K562 (cell line): ENCODE results near the gene SLC35E1. TPM values are rescaled to one million over a fixed set of nuclear protein-coding genes. Genes with fewer than 3 reads are reported as not detected.
A peak's percentile ranks its signal among the peaks of the same experiment; 100 is the strongest.

Experiments
- FOXK1 ChIP-seq: sonication (generic); formaldehyde crosslinking; IDR thresholded peaks from 2 replicates; pipeline ENCODE4 v1.8.0; 2022; ENCODE audit warnings: missing genetic modification reagents, mild to moderate bottlenecking, borderline replicate concordance
- FOXP1 ChIP-seq: sonication (generic); formaldehyde crosslinking; IDR thresholded peaks from 2 replicates; pipeline ENCODE4 v1.8.0; 2022; ENCODE audit warnings: mild to moderate bottlenecking, missing genetic modification reagents
- KLF13 ChIP-seq: fragments of 450-650 bp; IDR thresholded peaks from 2 replicates; pipeline ENCODE4 v1.6.1; 2016; ENCODE audit warnings: missing genetic modification characterization, low read depth, mild to moderate bottlenecking, missing compliant biosample characterization, moderate library complexity, borderline replicate concordance
- NFXL1 ChIP-seq: fragments of 450-650 bp; formaldehyde crosslinking; IDR thresholded peaks from 2 replicates; pipeline ENCODE4 v1.4.0; 2021; ENCODE audit warnings: mild to moderate bottlenecking
- PHF8 ChIP-seq: fragments of 200-600 bp; sonication (generic); IDR thresholded peaks from 2 replicates; pipeline ENCODE4 v1.6.1; 2012; ENCODE audit warnings: mixed run types, mild to moderate bottlenecking, inconsistent platforms, low read length, moderate library complexity, borderline replicate concordance
- SMARCC2 ChIP-seq: fragments of 450-650 bp; IDR thresholded peaks from 2 replicates; pipeline ENCODE4 v1.6.1; 2017; ENCODE audit warnings: antibody characterized with exemption, moderate library complexity, mild to moderate bottlenecking, low read depth
- TAF7 ChIP-seq: fragments of 450-650 bp; IDR thresholded peaks from 2 replicates; pipeline ENCODE4 v1.6.1; 2016; ENCODE audit warnings: missing genetic modification characterization, missing compliant biosample characterization
- TBP ChIP-seq: optimal IDR thresholded peaks from 2 replicates; pipeline ENCODE3; 2011; ENCODE audit warnings: low read depth, low read length, improper control_type of control experiment
- TRIM28 ChIP-seq: fragments of 450-650 bp; IDR thresholded peaks from 2 replicates; pipeline ENCODE4 v1.6.1; 2017
- YBX1 ChIP-seq: fragments of 450-650 bp; IDR thresholded peaks from 2 replicates; pipeline ENCODE4 v1.7.1; 2016; ENCODE audit warnings: mild to moderate bottlenecking
- ZNF717 ChIP-seq: fragments of 250-450 bp; sonication (Bioruptor Pico); IDR thresholded peaks from 2 replicates; pipeline ENCODE4 v1.5.0; 2021
- ZNF76 ChIP-seq: fragments of 250-450 bp; sonication (Bioruptor Pico); IDR thresholded peaks from 2 replicates; pipeline ENCODE4 v1.4.0; 2020; ENCODE audit warnings: mild to moderate bottlenecking, moderate library complexity, borderline replicate concordance
- polyA plus RNA-seq, 8 experiments: library from polyadenylated mRNA; depleted of rRNA in 4 of 8; stranded (reverse) in 5 of 8; unstranded in 3 of 8; fragments of >200 nt; fragmentation: Nextera tagmentation in 2 of 8; fragmentation: Illumina TruSeq in 1 of 8; extraction: Ambion mirVana in 2 of 8; extraction: Trizol in 1 of 8; gene quantifications; 2 replicates each; pipeline versions ENCODE4 v1.2.1 to v1.2.3, GENCODE V29; 2011 to 2014; ENCODE audit warnings: inconsistent platforms in 1 of 8, missing spikeins in 1 of 8
- total RNA-seq, 7 experiments: library from RNA; depleted of rRNA in 6 of 7; stranded (reverse); fragments of >200 nt in 6 of 7; fragmentation: Illumina TruSeq in 2 of 7; extraction: Trizol in 2 of 7; gene quantifications; 2 replicates each; pipeline versions ENCODE4 v1.2.1 to v1.2.3, GENCODE V29; 2011 to 2021; ENCODE audit warnings: low replicate concordance in 1 of 7
- TF ChIP-seq, protein P1 (sequence below), 2 experiments: fragments of 250-450 bp in 1 of 2; fragments of 450-650 bp in 1 of 2; sonication (Bioruptor Pico) in 1 of 2; IDR thresholded peaks; 2 replicates each; pipeline versions ENCODE4 v1.6.1 to v1.8.0; 2016 to 2021; ENCODE audit warnings: mild to moderate bottlenecking in 2 of 2, moderate library complexity in 2 of 2, missing compliant biosample characterization in 1 of 2, missing genetic modification characterization in 1 of 2
- TF ChIP-seq, protein P2 (sequence below), 2 experiments: IDR thresholded peaks; 2 replicates each; pipeline ENCODE4 v1.6.1; 2011; ENCODE audit warnings: borderline replicate concordance in 1 of 2, control low read depth in 1 of 2, low read depth in 1 of 2, low read length in 1 of 2, mild to moderate bottlenecking in 1 of 2, mixed read lengths in 1 of 2, moderate library complexity in 1 of 2; ENCODE audit not compliant: insufficient read depth in 1 of 2, insufficient read length in 1 of 2, poor library complexity in 1 of 2, severe bottlenecking in 1 of 2; ENCODE audit errors: extremely low read depth in 1 of 2
- TF ChIP-seq, protein P3 (sequence below), 2 experiments: fragments of 450-650 bp; conservative IDR thresholded peaks; 2 replicates each; pipeline ENCODE4 v1.6.1; 2017; ENCODE audit warnings: mild to moderate bottlenecking in 2 of 2, moderate library complexity in 2 of 2
- TF ChIP-seq, protein P4 (sequence below): sonication (generic); formaldehyde crosslinking; IDR thresholded peaks from 2 replicates; pipeline ENCODE4 v1.8.0; 2023; ENCODE audit warnings: mild to moderate bottlenecking, missing genetic modification reagents

SLC35E1 gene
- total and polyA plus RNA-seq, 9 of the 15 experiments (the other 6 are each of a cell fraction or from before 2014, with no cell fraction given) = 15.0 to 40.1 (median 25.7) TPM

DNA sequence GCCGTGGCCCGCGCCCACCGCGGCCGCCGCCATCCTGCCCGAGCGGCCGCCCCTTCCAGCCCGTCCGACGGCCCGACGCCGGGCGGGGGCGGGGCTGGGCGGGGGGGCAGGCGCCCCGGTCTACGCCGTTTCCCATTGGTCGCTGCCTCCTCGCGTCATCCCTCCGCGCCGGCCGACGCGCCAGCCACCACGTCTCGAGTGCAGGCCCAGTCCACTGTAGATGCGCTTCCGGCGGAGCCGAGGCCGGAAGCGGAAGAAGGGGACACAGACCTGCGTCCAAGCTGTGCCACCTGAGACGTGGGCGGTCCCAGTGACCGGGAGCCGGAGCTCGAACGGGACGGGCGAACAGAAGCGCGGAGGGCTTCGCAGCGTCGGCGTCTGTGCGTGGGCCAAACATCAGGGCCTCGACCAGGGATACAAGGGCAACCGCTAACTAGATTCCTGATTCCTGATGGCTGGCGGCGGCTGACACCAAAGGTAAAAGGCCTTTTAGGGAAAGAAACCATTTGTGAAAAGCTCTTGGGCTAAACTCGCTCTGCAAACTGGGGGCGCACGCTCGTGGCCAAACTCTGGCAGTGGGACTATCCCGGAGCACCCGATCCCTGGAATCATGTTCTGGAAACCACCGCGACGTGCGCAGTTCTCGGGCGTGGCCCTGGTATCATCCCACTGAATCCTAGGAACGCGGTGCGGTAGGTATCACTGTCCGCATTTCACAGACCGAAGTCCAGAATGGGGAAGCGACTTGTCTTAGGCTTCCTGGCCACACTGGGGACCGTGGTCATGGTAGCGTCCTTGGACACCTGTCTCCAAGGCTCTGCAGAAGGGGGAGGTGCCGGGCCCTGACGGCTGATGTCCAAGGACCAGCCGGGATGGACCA, at the start of gene SLC35E1 (continued):
- TF ChIP-seq, protein P1, sequence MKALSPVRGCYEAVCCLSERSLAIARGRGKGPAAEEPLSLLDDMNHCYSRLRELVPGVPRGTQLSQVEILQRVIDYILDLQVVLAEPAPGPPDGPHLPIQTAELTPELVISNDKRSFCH (CRISPR knock-in tag; IDR thresholded peaks at IDR 0.05) = no peak
- TF ChIP-seq, protein P1 (tag; IDR thresholded peaks at IDR 0.05) = no peak
- TF ChIP-seq, protein P2, sequence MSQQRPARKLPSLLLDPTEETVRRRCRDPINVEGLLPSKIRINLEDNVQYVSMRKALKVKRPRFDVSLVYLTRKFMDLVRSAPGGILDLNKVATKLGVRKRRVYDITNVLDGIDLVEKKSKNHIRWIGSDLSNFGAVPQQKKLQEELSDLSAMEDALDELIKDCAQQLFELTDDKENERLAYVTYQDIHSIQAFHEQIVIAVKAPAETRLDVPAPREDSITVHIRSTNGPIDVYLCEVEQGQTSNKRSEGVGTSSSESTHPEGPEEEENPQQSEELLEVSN (IDR thresholded peaks at IDR 0.05; ENCODE audit: borderline replicate concordance in 1 of 2, extremely low read depth in 1 of 2, insufficient read depth in 1 of 2, insufficient read length in 1 of 2, low read depth in 1 of 2, low read length in 1 of 2, poor library complexity in 1 of 2, severe bottlenecking in 1 of 2) = peak in 1 of 2 experiments; percentile 36
- TF ChIP-seq TRIM28 (no peak), NFXL1 (CRISPR knock-in tag) (no peak), FOXP1 (CRISPR knock-in tag) (no peak), PHF8 (peak; percentile 82), YBX1 (no peak), KLF13 (tag) (peak; percentile 81; the same call in 1 of the 2 replicates), TAF7 (tag) (peak; percentile 30; the same call in 1 of the 2 replicates), TBP (peak; percentile 76), FOXK1 (no peak), SMARCC2 (no peak), ZNF717 (CRISPR knock-in tag) (no peak), ZNF76 (CRISPR knock-in tag) (no peak)
- TF ChIP-seq, protein P3, sequence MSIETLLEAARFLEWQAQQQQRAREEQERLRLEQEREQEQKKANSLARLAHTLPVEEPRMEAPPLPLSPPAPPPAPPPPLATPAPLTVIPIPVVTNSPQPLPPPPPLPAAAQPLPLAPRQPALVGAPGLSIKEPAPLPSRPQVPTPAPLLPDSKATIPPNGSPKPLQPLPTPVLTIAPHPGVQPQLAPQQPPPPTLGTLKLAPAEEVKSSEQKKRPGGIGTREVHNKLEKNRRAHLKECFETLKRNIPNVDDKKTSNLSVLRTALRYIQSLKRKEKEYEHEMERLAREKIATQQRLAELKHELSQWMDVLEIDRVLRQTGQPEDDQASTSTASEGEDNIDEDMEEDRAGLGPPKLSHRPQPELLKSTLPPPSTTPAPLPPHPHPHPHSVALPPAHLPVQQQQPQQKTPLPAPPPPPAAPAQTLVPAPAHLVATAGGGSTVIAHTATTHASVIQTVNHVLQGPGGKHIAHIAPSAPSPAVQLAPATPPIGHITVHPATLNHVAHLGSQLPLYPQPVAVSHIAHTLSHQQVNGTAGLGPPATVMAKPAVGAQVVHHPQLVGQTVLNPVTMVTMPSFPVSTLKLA (conservative IDR thresholded peaks at IDR 0.05) = peak; percentile 77 to 91
- TF ChIP-seq, protein P4, sequence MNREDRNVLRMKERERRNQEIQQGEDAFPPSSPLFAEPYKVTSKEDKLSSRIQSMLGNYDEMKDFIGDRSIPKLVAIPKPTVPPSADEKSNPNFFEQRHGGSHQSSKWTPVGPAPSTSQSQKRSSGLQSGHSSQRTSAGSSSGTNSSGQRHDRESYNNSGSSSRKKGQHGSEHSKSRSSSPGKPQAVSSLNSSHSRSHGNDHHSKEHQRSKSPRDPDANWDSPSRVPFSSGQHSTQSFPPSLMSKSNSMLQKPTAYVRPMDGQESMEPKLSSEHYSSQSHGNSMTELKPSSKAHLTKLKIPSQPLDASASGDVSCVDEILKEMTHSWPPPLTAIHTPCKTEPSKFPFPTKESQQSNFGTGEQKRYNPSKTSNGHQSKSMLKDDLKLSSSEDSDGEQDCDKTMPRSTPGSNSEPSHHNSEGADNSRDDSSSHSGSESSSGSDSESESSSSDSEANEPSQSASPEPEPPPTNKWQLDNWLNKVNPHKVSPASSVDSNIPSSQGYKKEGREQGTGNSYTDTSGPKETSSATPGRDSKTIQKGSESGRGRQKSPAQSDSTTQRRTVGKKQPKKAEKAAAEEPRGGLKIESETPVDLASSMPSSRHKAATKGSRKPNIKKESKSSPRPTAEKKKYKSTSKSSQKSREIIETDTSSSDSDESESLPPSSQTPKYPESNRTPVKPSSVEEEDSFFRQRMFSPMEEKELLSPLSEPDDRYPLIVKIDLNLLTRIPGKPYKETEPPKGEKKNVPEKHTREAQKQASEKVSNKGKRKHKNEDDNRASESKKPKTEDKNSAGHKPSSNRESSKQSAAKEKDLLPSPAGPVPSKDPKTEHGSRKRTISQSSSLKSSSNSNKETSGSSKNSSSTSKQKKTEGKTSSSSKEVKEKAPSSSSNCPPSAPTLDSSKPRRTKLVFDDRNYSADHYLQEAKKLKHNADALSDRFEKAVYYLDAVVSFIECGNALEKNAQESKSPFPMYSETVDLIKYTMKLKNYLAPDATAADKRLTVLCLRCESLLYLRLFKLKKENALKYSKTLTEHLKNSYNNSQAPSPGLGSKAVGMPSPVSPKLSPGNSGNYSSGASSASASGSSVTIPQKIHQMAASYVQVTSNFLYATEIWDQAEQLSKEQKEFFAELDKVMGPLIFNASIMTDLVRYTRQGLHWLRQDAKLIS (CRISPR knock-in tag) = no peak
